Brain microvascular endothelial cell (primary cell): ENCODE results near the gene BTBD9.
A peak's percentile ranks its signal among the peaks of the same experiment; 100 is the strongest.

Source experiments
- DNase-seq: peaks from one replicate; pipeline ENCODE4 v3.0.0-alpha.2; 2020
- H3K27ac ChIP-seq: fragments of 250-450 bp; sonication (Bioruptor Pico); 2 replicates; pipeline ENCODE4 v1.5.1; 2020; ENCODE audit warnings: mild to moderate bottlenecking, moderate library complexity
- H3K27me3 ChIP-seq: fragments of 250-450 bp; sonication (Bioruptor Pico); replicated peaks from 2 replicates; pipeline ENCODE4 v1.5.1; 2020; ENCODE audit warnings: mild to moderate bottlenecking
- H3K36me3 ChIP-seq: fragments of 250-450 bp; sonication (Bioruptor Pico); replicated peaks from 2 replicates; pipeline ENCODE4 v1.5.1; 2020; ENCODE audit warnings: mild to moderate bottlenecking
- H3K4me3 ChIP-seq: 2 replicates; pipeline ENCODE4 v1.5.1; 2011; ENCODE audit warnings: low read depth, mild to moderate bottlenecking, control low read depth, low read length, moderate library complexity
- in situ Hi-C: cut with HindIII; loops from 2 replicates; pipeline ENCODE4 v1.10.0; 2017; ENCODE audit warnings: low sequenced_read_pairs, low pct_ligation_motif_present
- TF ChIP-seq, protein P1 (sequence below): IDR thresholded peaks from 2 replicates; pipeline ENCODE4 v1.5.1; 2011; ENCODE audit warnings: low read depth, mild to moderate bottlenecking, moderate library complexity, low read length, control low read depth, inconsistent platforms; ENCODE audit errors: missing control alignments

BTBD9 gene

DNA sequence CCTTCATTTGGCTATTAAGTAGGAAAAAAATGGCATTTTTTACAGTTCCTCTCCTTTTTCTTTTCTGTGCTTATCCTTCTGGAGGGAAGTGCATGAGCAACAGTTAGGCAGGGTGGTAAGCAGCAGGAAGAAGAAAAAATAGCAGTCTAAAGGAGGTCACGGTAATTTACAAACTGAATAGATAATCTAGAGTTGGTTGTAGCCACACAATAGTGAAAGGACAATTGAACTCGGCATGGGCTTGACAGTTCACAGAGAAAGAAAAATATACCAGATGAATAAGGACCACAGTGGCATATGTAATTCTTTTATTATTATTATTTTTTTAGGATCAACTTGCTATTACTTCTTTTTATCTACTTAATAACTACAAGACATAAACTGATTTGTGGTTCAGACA lies 358.6 kb downstream of the BTBD9 start:
- H3K36me3 ChIP-seq = no peaks in the 10 kb centered on the region
- no peak for DNase-seq

DNA sequence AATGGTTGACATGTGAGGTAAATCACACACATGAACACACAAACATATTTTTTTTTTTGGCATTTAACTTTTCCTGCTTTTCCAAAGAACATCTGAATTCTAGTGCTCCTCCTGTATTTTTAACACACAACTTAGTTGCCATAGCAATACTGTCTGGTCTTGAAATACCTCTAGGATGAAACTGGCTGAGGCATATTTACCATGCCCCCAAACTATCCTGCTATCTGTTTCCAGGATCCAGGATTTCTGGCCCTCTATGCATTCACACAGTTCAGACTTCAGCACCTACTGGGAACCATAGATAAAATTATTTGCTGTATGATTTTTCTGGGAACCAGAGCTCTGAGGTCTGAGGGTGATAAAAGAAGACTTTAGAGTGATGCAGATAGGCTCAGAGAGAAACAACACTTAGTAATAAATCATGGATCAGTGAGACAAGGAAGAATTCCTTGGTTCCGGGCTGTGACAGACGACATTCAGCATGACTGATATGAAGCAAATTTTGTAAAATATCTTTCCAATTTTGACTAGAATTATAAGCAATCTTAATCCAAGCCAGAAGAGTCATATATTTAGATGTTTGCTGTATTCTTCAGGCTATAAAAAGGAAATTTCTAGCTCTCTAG lies 359.7 kb downstream of the BTBD9 start:
- H3K36me3 ChIP-seq = no peaks in the 10 kb centered on the region
- H3K27ac ChIP-seq = no peak overlapping the region
- in situ Hi-C loops = no loop called here
- no peak for DNase-seq
- TF ChIP-seq, protein P1, sequence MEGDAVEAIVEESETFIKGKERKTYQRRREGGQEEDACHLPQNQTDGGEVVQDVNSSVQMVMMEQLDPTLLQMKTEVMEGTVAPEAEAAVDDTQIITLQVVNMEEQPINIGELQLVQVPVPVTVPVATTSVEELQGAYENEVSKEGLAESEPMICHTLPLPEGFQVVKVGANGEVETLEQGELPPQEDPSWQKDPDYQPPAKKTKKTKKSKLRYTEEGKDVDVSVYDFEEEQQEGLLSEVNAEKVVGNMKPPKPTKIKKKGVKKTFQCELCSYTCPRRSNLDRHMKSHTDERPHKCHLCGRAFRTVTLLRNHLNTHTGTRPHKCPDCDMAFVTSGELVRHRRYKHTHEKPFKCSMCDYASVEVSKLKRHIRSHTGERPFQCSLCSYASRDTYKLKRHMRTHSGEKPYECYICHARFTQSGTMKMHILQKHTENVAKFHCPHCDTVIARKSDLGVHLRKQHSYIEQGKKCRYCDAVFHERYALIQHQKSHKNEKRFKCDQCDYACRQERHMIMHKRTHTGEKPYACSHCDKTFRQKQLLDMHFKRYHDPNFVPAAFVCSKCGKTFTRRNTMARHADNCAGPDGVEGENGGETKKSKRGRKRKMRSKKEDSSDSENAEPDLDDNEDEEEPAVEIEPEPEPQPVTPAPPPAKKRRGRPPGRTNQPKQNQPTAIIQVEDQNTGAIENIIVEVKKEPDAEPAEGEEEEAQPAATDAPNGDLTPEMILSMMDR = no peak
- no peaks in the 10 kb centered on the region for H3K27me3 ChIP-seq
- no peak overlapping the region for H3K4me3 ChIP-seq

More for the DNA sequence above, 358.6 kb downstream of the BTBD9 start:
- Histone ChIP-seq H3K27me3 (no peaks in the 10 kb centered on the region), H3K4me3 (no peak overlapping the region), H3K27ac (no peak overlapping the region)
- TF ChIP-seq, protein P1 = no peak
- in situ Hi-C loops = no loop called here

DNA sequence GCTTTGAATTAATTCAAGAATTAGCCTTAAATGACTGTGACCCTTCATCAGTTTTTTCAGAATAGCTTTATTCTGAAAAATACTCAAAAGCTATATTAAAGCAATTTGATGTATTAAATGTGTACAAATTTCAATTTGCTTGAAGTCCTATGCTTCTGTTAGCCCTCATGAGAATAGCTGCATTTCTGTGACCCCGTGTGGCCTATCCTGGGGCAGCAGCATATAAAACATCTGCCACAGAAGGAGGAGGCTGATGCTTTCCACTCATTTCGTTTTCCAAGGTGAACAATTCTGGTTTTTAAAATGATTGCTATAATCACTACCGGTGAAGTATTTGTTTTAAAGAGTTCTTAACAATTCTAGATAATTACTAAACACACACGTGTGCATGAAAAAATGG lies 360.3 kb downstream of the BTBD9 start:
- Histone ChIP-seq H3K27me3 (no peaks in the 10 kb centered on the region), H3K27ac (no peak overlapping the region), H3K36me3 (no peaks in the 10 kb centered on the region), H3K4me3 (no peak overlapping the region)
- TF ChIP-seq, protein P1 = peak; percentile 31
- in situ Hi-C loops = no loop called here
- DNase-seq = no peak

DNA sequence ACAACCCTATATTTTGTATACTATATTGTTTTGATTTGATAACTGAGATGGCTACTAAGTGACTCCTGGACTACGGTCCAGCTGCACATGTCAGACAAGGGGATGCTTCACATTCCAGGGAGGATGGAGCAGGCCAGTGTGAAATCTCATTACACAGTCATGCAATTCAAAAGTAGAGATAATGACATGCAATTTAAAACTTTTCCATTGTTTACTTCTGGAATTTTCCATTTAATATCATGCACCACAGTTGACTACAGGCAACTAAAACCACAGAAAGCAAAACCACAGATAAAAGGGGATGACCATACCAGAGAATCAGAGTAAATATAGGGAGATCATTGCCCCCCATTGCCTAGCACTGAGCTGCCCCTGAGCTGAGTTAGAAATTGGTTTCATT lies 366.4 kb downstream of the BTBD9 start:
- Histone ChIP-seq H3K4me3 (no peak overlapping the region), H3K27ac (no peak overlapping the region), H3K27me3 (no peaks in the 10 kb centered on the region), H3K36me3 (no peaks in the 10 kb centered on the region)
- TF ChIP-seq, protein P1 = no peak
- in situ Hi-C loops = no loop called here
- DNase-seq = no peak

DNA sequence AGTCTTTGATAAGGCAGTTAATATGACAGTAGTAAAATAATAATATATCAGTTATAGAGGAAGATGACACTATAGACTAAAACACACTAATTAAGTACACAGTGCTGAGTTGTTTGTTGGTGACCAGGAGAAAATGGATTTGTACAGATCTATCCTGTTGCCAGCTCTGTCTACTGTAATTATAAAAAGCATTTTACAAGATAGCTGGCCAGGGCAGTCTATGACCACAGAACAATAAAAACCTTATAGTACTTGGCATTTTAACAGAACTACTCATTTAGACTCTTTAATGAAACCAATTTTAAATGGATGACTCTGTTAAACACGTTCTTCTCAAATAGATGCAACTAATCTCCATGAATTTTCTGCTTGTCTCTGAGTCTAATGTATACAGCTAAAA lies 367.5 kb downstream of the BTBD9 start:
- TF ChIP-seq, protein P1 = no peak
- H3K27ac ChIP-seq = no peak overlapping the region
- DNase-seq = no peak
- no peak overlapping the region for H3K4me3 ChIP-seq
- H3K27me3 ChIP-seq = no peaks in the 10 kb centered on the region
- in situ Hi-C loops = no loop called here
- H3K36me3 ChIP-seq = no peaks in the 10 kb centered on the region

DNA sequence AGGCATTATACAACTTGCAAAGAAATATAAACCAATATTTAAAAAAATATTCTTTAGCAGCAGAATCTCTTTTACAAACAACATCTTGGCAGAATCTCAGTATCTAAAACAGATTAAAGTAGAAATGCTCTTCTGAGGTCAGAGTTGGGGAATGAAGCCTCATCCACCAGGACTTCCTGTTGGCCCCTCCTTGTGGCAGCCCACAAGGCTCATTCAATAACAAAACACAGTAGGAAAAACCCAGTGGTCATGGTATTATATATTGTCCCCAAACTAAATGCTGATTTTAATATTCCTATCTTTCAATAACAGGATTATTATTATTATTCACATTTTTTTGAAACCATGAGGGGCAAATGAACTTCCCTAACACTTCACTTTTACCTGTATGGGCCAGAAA lies 368.6 kb downstream of the BTBD9 start:
- no peak for DNase-seq
- TF ChIP-seq, protein P1 = peak; percentile 34
- Histone ChIP-seq H3K36me3 (no peaks in the 10 kb centered on the region), H3K27ac (no peak overlapping the region), H3K27me3 (no peaks in the 10 kb centered on the region), H3K4me3 (no peak overlapping the region)
- in situ Hi-C loops = no loop called here
